HEK293T (cell line): ENCODE results near the gene EPB41L3.

Experiments
- CTCF ChIA-PET: fragments of 350-600 bp; formaldehyde crosslinking; extraction: SDS; loops from one replicate; lab custom pipeline; 2021; ENCODE audit warnings: antibody characterized with exemption, inconsistent platforms; lab: Yijun Ruan, JAX
- POLR2A ChIA-PET: fragments of 350-600 bp; formaldehyde crosslinking; extraction: SDS; loops from one replicate; lab custom pipeline; 2020; ENCODE audit warnings: antibody characterized with exemption, inconsistent platforms; lab: Yijun Ruan, JAX
- DNase-seq: peaks from one replicate; pipeline ENCODE4 v3.0.0; 2012; ENCODE audit warnings: mixed read lengths; ENCODE audit errors: extremely low spot score
- ARNT ChIP-seq: fragments of 450-650 bp; IDR thresholded peaks from 2 replicates; pipeline ENCODE4 v1.6.1; 2017; ENCODE audit warnings: mild to moderate bottlenecking
- BHLHE40 ChIP-seq: fragments of 450-650 bp; IDR thresholded peaks from 2 replicates; pipeline ENCODE4 v1.6.1; 2016; ENCODE audit warnings: mild to moderate bottlenecking, moderate library complexity, borderline replicate concordance
- CTBP1 ChIP-seq: fragments of 450-650 bp; IDR thresholded peaks from 2 replicates; pipeline ENCODE4 v1.6.1; 2016; ENCODE audit warnings: borderline replicate concordance
- ELF4 ChIP-seq: fragments of 450-650 bp; IDR thresholded peaks from 2 replicates; pipeline ENCODE4 v1.6.1; 2017; ENCODE audit warnings: antibody characterized with exemption
- FOXA1 ChIP-seq: fragments of 450-650 bp; IDR thresholded peaks from 2 replicates; pipeline ENCODE4 v1.6.1; 2016; ENCODE audit warnings: mild to moderate bottlenecking
- FOXK2 ChIP-seq: fragments of 450-650 bp; IDR thresholded peaks from 2 replicates; pipeline ENCODE4 v1.6.1; 2016; ENCODE audit warnings: mild to moderate bottlenecking
- FOXM1 ChIP-seq: fragments of 450-650 bp; IDR thresholded peaks from 2 replicates; pipeline ENCODE4 v1.6.1; 2017; ENCODE audit warnings: mild to moderate bottlenecking, borderline replicate concordance
- HDGF ChIP-seq: fragments of 450-650 bp; IDR thresholded peaks from 2 replicates; pipeline ENCODE4 v1.6.1; 2017; ENCODE audit warnings: antibody characterized with exemption, borderline replicate concordance
- L3MBTL2 ChIP-seq: fragments of 450-650 bp; conservative IDR thresholded peaks from 2 replicates; pipeline ENCODE4 v1.6.1; 2016; ENCODE audit warnings: mild to moderate bottlenecking
- LEF1 ChIP-seq: fragments of 450-650 bp; IDR thresholded peaks from 2 replicates; pipeline ENCODE4 v1.6.1; 2017; ENCODE audit warnings: mild to moderate bottlenecking, borderline replicate concordance
- NFRKB ChIP-seq: fragments of 450-650 bp; IDR thresholded peaks from 2 replicates; pipeline ENCODE4 v1.6.1; 2016; ENCODE audit warnings: mild to moderate bottlenecking, moderate library complexity
- PKNOX1 ChIP-seq: fragments of 450-650 bp; IDR thresholded peaks from 2 replicates; pipeline ENCODE4 v1.6.1; 2016
- SP1 ChIP-seq: fragments of 450-650 bp; IDR thresholded peaks from 2 replicates; pipeline ENCODE4 v1.6.1; 2017
- SUZ12 ChIP-seq: fragments of 450-650 bp; IDR thresholded peaks from 2 replicates; pipeline ENCODE4 v1.6.1; 2016; ENCODE audit warnings: mild to moderate bottlenecking
- TARDBP ChIP-seq: fragments of 450-650 bp; IDR thresholded peaks from 2 replicates; pipeline ENCODE4 v1.6.1; 2016
- ZNF384 ChIP-seq: fragments of 450-650 bp; IDR thresholded peaks from 2 replicates; pipeline ENCODE4 v1.6.1; 2016

The EPB41L3 gene

DNA sequence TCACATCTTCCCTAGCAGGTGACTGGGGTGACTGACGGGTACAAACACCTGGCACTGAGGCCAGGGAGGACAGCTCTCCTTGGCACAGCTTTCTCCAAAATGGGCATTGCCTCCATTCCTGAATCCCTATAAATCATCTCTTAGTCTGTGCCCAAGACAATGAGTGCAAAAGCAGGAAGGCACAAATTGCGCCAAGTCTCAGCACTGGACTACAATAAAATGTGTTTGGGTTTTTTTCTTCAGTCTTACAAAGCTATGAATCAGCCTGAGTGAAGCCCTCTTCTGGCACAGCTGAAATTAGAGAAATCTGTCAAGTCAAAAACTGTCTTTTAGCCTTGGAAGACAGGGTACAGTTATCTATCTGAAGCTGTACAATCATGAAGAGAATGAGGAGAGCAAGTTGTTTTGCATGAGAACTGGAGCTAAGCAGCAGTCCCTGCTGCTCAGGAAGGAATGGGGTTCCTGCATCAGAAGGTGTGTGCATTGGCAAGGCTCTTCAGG lies 90.8 kb downstream of the EPB41L3 start:
- DNase-seq = no peak
- CTCF ChIA-PET = no interaction called here
- POLR2A ChIA-PET = no interaction called here
- TF ChIP-seq CTBP1 = no peak

GRCh38 chr18:5451871-5452270 lies 91.9 kb downstream of the EPB41L3 start:
- CTCF ChIA-PET = no interaction called here

GRCh38 chr18:5451150-5451549 lies 92.6 kb downstream of the EPB41L3 start:
- ChIA-PET CTCF (no interaction called here), POLR2A (no interaction called here)
- DNase-seq = no peak
- TF ChIP-seq L3MBTL2 (no peak), FOXA1 (no peak), CTBP1 (no peak), NFRKB (no peak), TARDBP (no peak)

More at GRCh38 chr18:5451871-5452270, 91.9 kb downstream of the EPB41L3 start:
- no peak for TF ChIP-seq LEF1
- TF ChIP-seq BHLHE40 = no peak
- no peak for TF ChIP-seq ZNF384
- no peak for TF ChIP-seq TARDBP
- TF ChIP-seq ELF4 = no peak
- no peak for TF ChIP-seq FOXM1
- TF ChIP-seq HDGF = no peak
- no peak for TF ChIP-seq ARNT
- no peak for TF ChIP-seq L3MBTL2
- TF ChIP-seq PKNOX1 = no peak
- no peak for DNase-seq
- POLR2A ChIA-PET = no interaction called here

DNA sequence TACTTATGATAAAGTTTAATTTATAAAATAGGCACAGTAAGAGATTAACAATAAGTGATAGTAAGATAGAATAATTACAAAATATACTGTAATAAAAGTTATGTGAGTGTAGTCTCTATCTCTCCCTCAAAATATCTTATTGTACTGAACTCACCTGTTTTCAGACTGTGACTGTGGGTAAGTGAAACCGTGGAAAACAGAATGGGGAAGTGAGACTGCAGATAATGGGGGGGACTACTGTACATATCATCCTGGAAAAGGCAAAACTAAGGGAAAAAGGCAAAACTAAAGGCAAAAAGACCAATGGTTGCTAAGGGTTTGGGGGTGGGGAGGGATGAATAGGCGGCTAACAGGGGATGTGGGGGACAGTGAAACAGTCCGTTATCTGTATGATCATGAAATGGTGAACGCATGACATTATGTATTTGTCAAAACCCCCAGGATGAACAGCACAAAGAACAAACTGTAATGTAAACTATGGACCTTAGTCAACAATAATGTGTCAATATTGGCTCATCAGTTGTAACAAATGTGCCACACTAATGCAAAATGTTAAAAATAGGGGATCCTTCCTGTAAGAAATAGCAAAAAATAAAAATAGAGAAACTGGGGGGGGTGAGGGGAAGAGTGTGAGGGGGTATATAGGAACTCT lies 93.8 kb downstream of the EPB41L3 start:
- no peak for TF ChIP-seq BHLHE40
- TF ChIP-seq L3MBTL2 = no peak
- TF ChIP-seq LEF1 = no peak
- no peak for TF ChIP-seq TARDBP
- no peak for TF ChIP-seq PKNOX1
- TF ChIP-seq HDGF = no peak
- no peak for TF ChIP-seq CTBP1
- no peak for TF ChIP-seq FOXA1
- TF ChIP-seq ELF4 = no peak
- TF ChIP-seq ZNF384 = no peak
- no peak for TF ChIP-seq SUZ12
- TF ChIP-seq FOXK2 = no peak
- TF ChIP-seq NFRKB = no peak
- no peak for TF ChIP-seq SP1
- TF ChIP-seq ARNT = no peak
- TF ChIP-seq FOXM1 = no peak
- ChIA-PET CTCF (no interaction called here), POLR2A (no interaction called here)
- no peak for DNase-seq

GRCh38 chr18:5447442-5447841 lies 96.4 kb downstream of the EPB41L3 start:
- no peak for DNase-seq
- TF ChIP-seq FOXA1 (no peak), L3MBTL2 (no peak), ELF4 (no peak), FOXM1 (no peak), BHLHE40 (no peak), NFRKB (no peak), PKNOX1 (no peak), CTBP1 (no peak), SUZ12 (no peak), ARNT (no peak)
- ChIA-PET POLR2A (no interaction called here), CTCF (no interaction called here)

DNA sequence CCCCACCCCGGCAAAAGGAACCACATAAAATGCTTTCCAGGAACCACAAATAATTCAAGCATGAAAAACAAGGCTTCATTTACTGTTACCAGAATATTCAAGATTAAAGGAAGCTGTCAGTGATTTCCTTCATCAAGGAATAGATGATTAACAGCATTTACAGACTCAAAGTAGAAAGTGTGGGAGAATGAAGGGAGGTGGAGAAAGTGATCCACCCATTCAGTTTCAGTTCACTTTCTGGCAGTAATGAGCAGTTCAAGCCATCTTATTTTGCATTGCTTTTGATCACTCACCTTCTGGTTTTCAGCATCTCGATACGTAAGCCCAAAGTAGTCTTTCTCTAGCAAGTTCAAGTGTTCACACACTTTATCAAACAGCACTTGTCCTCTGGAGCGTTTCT lies 99.0 kb downstream of the EPB41L3 start:
- CTCF ChIA-PET = no interaction called here
- POLR2A ChIA-PET = no interaction called here
- no peak for TF ChIP-seq L3MBTL2
- TF ChIP-seq TARDBP = no peak
- no peak for TF ChIP-seq PKNOX1
- no peak for TF ChIP-seq FOXK2
- TF ChIP-seq ARNT = no peak
- no peak for TF ChIP-seq ELF4
- TF ChIP-seq LEF1 = no peak
- TF ChIP-seq NFRKB = no peak
- TF ChIP-seq HDGF = no peak
- DNase-seq = no peak
